Left ventricle myocardium inferior (tissue), 1 donor: ENCODE data around the gene ISL2. TPM values are rescaled to one million over a fixed set of nuclear protein-coding genes. Genes with fewer than 3 reads are reported as not detected.

ENCODE experiments used
- DNase-seq: peaks from one replicate; pipeline ENCODE4 v3.0.0-alpha.2; 2020
- H3K27ac ChIP-seq: fragments of 200-600 bp; replicated peaks from 2 replicates; pipeline ENCODE4 v1.8.0; 2021
- H3K27me3 ChIP-seq: fragments of 200-600 bp; 2 replicates; pipeline ENCODE4 v1.8.0; 2021; ENCODE audit warnings: low read depth
- H3K36me3 ChIP-seq: fragments of 200-600 bp; 2 replicates; pipeline ENCODE4 v1.8.0; 2021
- H3K4me1 ChIP-seq: fragments of 200-600 bp; 2 replicates; pipeline ENCODE4 v1.8.0; 2021
- H3K4me3 ChIP-seq: fragments of 200-600 bp; 2 replicates; pipeline ENCODE4 v1.8.0; 2021; ENCODE audit warnings: mild to moderate bottlenecking, moderate library complexity
- H3K9me3 ChIP-seq: fragments of 200-600 bp; replicated peaks from 2 replicates; pipeline ENCODE4 v1.8.0; 2021
- intact Hi-C: fragments of 100-400 bp; cut with micrococcal nuclease; formaldehyde crosslinking; loops from one replicate; pipeline ENCODE4 v1.11.0; 2022
- total RNA-seq: library from RNA; stranded (reverse); fragmentation: NEBNext Ultra II Directional; extraction: Animal tissue kit (Norgen Biotek cat#: 25700); gene quantifications from one replicate; pipeline ENCODE4 v1.2.1, GENCODE V29; 2021
- TF ChIP-seq, protein P1 (sequence below): fragments of 200-600 bp; IDR thresholded peaks from 2 replicates; pipeline ENCODE4 v1.8.0; 2021; ENCODE audit warnings: antibody characterized with exemption, mild to moderate bottlenecking, borderline replicate concordance
- donor health status: DM: no; HTN: yes; CAD: no; lungs with severe emphysema.

Gene ISL2
- total RNA-seq, 1 donor from 2014 or later: not detected

DNA sequence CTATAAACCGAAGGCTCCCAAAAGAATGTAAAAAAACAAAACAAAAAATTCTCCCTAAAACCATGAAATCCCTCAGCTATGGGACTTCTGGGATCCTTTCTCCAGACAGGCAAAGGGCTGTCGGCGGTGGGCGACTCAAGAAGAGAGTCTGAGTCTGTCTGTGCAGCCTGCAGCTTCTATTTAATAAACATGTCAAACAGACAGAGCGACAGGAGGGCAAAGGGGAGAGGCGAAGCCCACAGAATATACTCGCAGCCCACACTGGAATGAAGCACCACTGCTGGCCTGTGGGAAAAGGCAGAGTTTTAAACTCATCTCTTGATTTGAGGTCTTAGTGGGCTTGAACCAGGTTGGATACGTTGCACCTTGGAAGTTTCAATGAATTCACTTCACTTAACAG is 40.2 kb downstream of the ISL2 start:
- Histone ChIP-seq H3K9me3 (no peaks in the 10 kb centered on the region), H3K27me3 (no peaks in the 10 kb centered on the region), H3K4me3 (no peak overlapping the region), H3K27ac (no peak overlapping the region), H3K4me1 (peaks cover 8% of the 10 kb centered on the region), H3K36me3 (peaks cover 56% of the 10 kb centered on the region)
- intact Hi-C loops: no loop called here
- no peak for DNase-seq
- TF ChIP-seq, protein P1, sequence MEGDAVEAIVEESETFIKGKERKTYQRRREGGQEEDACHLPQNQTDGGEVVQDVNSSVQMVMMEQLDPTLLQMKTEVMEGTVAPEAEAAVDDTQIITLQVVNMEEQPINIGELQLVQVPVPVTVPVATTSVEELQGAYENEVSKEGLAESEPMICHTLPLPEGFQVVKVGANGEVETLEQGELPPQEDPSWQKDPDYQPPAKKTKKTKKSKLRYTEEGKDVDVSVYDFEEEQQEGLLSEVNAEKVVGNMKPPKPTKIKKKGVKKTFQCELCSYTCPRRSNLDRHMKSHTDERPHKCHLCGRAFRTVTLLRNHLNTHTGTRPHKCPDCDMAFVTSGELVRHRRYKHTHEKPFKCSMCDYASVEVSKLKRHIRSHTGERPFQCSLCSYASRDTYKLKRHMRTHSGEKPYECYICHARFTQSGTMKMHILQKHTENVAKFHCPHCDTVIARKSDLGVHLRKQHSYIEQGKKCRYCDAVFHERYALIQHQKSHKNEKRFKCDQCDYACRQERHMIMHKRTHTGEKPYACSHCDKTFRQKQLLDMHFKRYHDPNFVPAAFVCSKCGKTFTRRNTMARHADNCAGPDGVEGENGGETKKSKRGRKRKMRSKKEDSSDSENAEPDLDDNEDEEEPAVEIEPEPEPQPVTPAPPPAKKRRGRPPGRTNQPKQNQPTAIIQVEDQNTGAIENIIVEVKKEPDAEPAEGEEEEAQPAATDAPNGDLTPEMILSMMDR: no peak

DNA sequence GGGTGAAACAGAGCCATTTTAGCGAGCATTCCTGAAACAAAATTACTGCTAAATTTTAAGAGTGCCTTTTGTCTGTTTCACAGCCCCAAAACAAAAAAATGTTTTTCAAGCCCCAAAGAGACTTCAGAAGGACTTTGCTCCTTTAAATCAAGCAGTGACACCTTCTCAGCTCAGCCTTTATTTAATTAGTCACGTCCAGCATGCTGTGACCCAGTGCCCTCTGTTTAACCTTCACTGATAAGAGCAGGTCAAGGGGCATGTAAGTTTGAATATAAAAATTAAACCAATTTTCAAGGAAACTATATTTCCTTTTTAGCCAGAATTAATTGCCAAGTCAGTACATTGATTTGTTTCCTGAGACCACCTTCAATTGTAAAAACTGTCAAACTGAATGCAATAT is 40.6 kb downstream of the ISL2 start:
- Histone ChIP-seq H3K36me3 (peaks cover 54% of the 10 kb centered on the region), H3K4me3 (no peak overlapping the region), H3K27me3 (no peaks in the 10 kb centered on the region), H3K9me3 (no peaks in the 10 kb centered on the region), H3K27ac (no peak overlapping the region), H3K4me1 (peaks cover 8% of the 10 kb centered on the region)
- intact Hi-C loops: no loop called here
- no peak for DNase-seq
- TF ChIP-seq, protein P1: no peak

DNA sequence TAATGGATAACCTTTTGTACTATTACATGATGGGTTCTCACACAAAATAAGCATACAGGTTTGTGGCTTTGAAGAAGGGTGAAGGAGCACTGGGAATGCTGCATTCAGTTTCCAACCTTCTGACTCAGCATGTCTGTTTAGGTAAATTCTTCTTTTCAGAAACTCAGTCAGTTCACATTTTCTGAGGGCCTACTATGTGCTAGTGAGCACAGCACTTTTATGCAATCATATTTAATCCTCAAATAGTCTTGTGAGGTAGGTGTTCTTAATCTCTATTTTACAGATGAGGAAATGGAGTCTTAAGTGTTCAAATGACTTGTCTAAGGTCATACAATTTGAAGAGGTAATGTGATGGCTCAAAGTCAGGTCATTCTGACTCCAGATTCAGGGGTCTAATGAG is 41.2 kb downstream of the ISL2 start:
- intact Hi-C loops: no loop called here
- no peak overlapping the region for H3K4me3 ChIP-seq
- DNase-seq: no peak
- TF ChIP-seq, protein P1: no peak
- peaks cover 8% of the 10 kb centered on the region for H3K4me1 ChIP-seq
- H3K9me3 ChIP-seq: no peaks in the 10 kb centered on the region
- no peak overlapping the region for H3K27ac ChIP-seq
- no peaks in the 10 kb centered on the region for H3K27me3 ChIP-seq
- peaks cover 49% of the 10 kb centered on the region for H3K36me3 ChIP-seq

DNA sequence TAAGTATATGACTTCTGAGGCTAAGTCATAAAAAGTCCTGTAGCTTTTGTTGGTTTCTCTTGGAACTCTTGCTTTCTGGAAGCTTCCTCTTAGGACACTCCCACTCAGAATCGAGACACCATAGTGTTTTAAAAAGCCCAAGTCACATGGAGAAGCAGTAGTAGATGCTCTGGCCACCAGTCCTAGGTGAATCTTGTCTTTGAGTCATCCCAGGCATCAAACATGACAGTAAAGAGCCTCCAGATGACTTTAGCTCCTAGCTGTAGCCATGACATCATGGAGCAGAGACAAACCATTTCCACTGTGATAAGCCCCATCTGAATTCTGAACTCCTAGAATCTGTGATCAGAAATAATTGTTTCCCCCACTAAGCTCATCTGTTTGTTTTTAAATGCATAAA is 42.1 kb downstream of the ISL2 start:
- peaks cover 45% of the 10 kb centered on the region for H3K36me3 ChIP-seq
- DNase-seq: no peak
- no peaks in the 10 kb centered on the region for H3K9me3 ChIP-seq
- intact Hi-C loops: no loop called here
- H3K4me1 ChIP-seq: peaks cover 8% of the 10 kb centered on the region
- H3K27ac ChIP-seq: no peak overlapping the region
- TF ChIP-seq, protein P1: no peak
- H3K27me3 ChIP-seq: no peaks in the 10 kb centered on the region
- H3K4me3 ChIP-seq: no peak overlapping the region

- Histone ChIP-seq H3K4me1 (peaks cover 8% of the 10 kb centered on the region), H3K27me3 (no peaks in the 10 kb centered on the region), H3K9me3 (no peaks in the 10 kb centered on the region), H3K36me3 (peaks cover 39% of the 10 kb centered on the region), H3K27ac (no peak overlapping the region), H3K4me3 (no peak overlapping the region)
- intact Hi-C loops: no loop called here
- TF ChIP-seq, protein P1: no peak
- DNase-seq: no peak
These were observed 43.7 kb downstream of the ISL2 start for GRCh38 chr15:76380249-76380648.

GRCh38 chr15:76381366-76381765 is 44.8 kb downstream of the ISL2 start:
- Histone ChIP-seq H3K36me3 (peaks cover 36% of the 10 kb centered on the region), H3K9me3 (no peaks in the 10 kb centered on the region), H3K4me1 (peaks cover 2% of the 10 kb centered on the region), H3K27me3 (no peaks in the 10 kb centered on the region), H3K4me3 (no peak overlapping the region), H3K27ac (no peak overlapping the region)
- no peak for DNase-seq
- TF ChIP-seq, protein P1: no peak
- intact Hi-C loops: no loop called here
